ENCODE data around the gene MGST3.
A peak's percentile ranks its signal among the peaks of the same experiment; 100 is the strongest.

Gene MGST3

GRCh38 chr1:165624441-165624840, 6.6 kb upstream of the MGST3 start:
- DNase-seq (ENCODE audit: low read depth, low spot score): no peak
- CTCF ChIA-PET: interaction anchor here (1.0 kb wide), 2 partner anchors 22 to 74 kb away, joined by 3 read pairs; partner anchors contain the start of gene ALDH9A1
- POLR2A ChIA-PET: no interaction called here
- H3K4me3 ChIP-seq (ENCODE audit: low read depth, low read length): no peak overlapping the region
- TF ChIP-seq CTCF (IDR thresholded peaks at IDR 0.05; ENCODE audit: insufficient read depth, low read length, missing control alignments): no peak

- POLR2A ChIA-PET: no interaction called here
- no peak for DNase-seq (ENCODE audit: low read depth, low spot score)
- no peak overlapping the region for H3K4me3 ChIP-seq (ENCODE audit: low read depth, low read length)
- CTCF ChIA-PET: no interaction called here
- no peak for TF ChIP-seq CTCF (IDR thresholded peaks at IDR 0.05; ENCODE audit: insufficient read depth, low read length, missing control alignments)
These were observed 2.7 kb upstream of the MGST3 start for GRCh38 chr1:165628147-165628822.

GRCh38 chr1:165629151-165629550, 1.9 kb upstream of the MGST3 start:
- DNase-seq (ENCODE audit: low read depth, low spot score): no peak
- POLR2A ChIA-PET: no interaction called here
- CTCF ChIA-PET: no interaction called here
- H3K4me3 ChIP-seq (ENCODE audit: low read depth, low read length): no peak overlapping the region
- no peak for TF ChIP-seq CTCF (IDR thresholded peaks at IDR 0.05; ENCODE audit: insufficient read depth, low read length, missing control alignments)

- no peak for TF ChIP-seq CTCF (IDR thresholded peaks at IDR 0.05; ENCODE audit: insufficient read depth, low read length, missing control alignments)
- CTCF ChIA-PET: interaction anchor here (4.0 kb wide), 1 partner anchor 29 kb away, joined by 21 read pairs; no protein-coding TSS in a partner anchor
These were observed 996 bp upstream of the MGST3 start for GRCh38 chr1:165629848-165630628.

GRCh38 chr1:165631342-165632151, 513 bp downstream of the MGST3 start:
- ChIA-PET CTCF (interaction anchor here (1.4 to 4.0 kb wide), 2 partner anchors 31 to 66 kb away, joined by 3 to 21 read pairs; no protein-coding TSS in a partner anchor), POLR2A (interaction anchor here (1.8 kb wide), 1 partner anchor 66 kb away, joined by 7 read pairs; the partner anchor contains the start of gene ALDH9A1)
- H3K4me3 ChIP-seq (ENCODE audit: low read depth, low read length): peak overlapping the region; percentile 97
- no peak for TF ChIP-seq CTCF (IDR thresholded peaks at IDR 0.05; ENCODE audit: insufficient read depth, low read length, missing control alignments)
- peak; percentile 49 for DNase-seq (ENCODE audit: low read depth, low spot score)

More at GRCh38 chr1:165629848-165630628, 996 bp upstream of the MGST3 start:
- no peak for DNase-seq (ENCODE audit: low read depth, low spot score)
- peak overlapping the region; percentile 97 for H3K4me3 ChIP-seq (ENCODE audit: low read depth, low read length)
- POLR2A ChIA-PET: interaction anchor here (0.6 to 1.8 kb wide), 2 partner anchors 37 to 67 kb away, joined by 3 to 7 read pairs; partner anchors contain the start of gene ALDH9A1
